ENCODE results near the gene MS4A5. TPM values are rescaled to one million over a fixed set of nuclear protein-coding genes. Genes with fewer than 3 reads are reported as not detected.
"Not testable (repeated sequence)": the region's sequence is repeated elsewhere in the genome, so short reads cannot be mapped to it uniquely, and the experiment has no call there.

MS4A5 gene
- total and polyA plus RNA-seq, 2 donors from 2014 or later, result not detected

GRCh38 chr11:60431251-60431650 lies 1.9 kb downstream of the MS4A5 start:
- FAIRE-seq, result no peak
- Histone ChIP-seq H3K4me3 (ENCODE audit: low read length in 3 of 3) (no peak overlapping the region), H3K9ac (ENCODE audit: low read length in 3 of 3) (no peak overlapping the region), H3K27ac (ENCODE audit: low read depth in 2 of 2, low read length in 2 of 2) (peak overlapping the region; percentile 36 to 45), H3K36me3 (ENCODE audit: control insufficient read depth in 2 of 3, insufficient read depth in 3 of 3, low read length in 3 of 3) (no peaks in the 10 kb centered on the region), H3K4me1 (ENCODE audit: control insufficient read depth in 2 of 3, insufficient read depth in 2 of 3, low read depth in 1 of 3, low read length in 3 of 3) (peaks cover 0 to 12% (median 4%) of the 10 kb centered on the region in 3 donors), H3K27me3 (ENCODE audit: control insufficient read depth, insufficient read depth, low read length) (no peaks in the 10 kb centered on the region), H3K9me3 (ENCODE audit: control insufficient read depth in 2 of 3, insufficient read depth in 1 of 3, low read length in 3 of 3) (no peaks in the 10 kb centered on the region)
- intact Hi-C loops (cut with DNase I), result no loop called here
- DNase-seq, result peak in 2 of 5 donors; percentile 29 to 41
- no peak for TF ChIP-seq CTCF (IDR thresholded peaks at IDR 0.05; ENCODE audit: borderline replicate concordance, extremely low read depth, insufficient read depth)

GRCh38 chr11:60433401-60433800 lies 4.0 kb downstream of the MS4A5 start:
- H3K36me3 ChIP-seq (ENCODE audit: control insufficient read depth in 2 of 3, insufficient read depth in 3 of 3, low read length in 3 of 3), result no peaks in the 10 kb centered on the region
- no peak for TF ChIP-seq CTCF (IDR thresholded peaks at IDR 0.05; ENCODE audit: borderline replicate concordance, extremely low read depth, insufficient read depth)
- intact Hi-C loops (cut with DNase I), result no loop called here
- H3K9me3 ChIP-seq (ENCODE audit: control insufficient read depth in 2 of 3, insufficient read depth in 1 of 3, low read length in 3 of 3), result no peaks in the 10 kb centered on the region
- no peak overlapping the region for H3K4me3 ChIP-seq (ENCODE audit: low read length in 3 of 3)
- FAIRE-seq (no peak), DNase-seq (no peak)
- H3K27ac ChIP-seq (ENCODE audit: low read depth in 2 of 2, low read length in 2 of 2), result no peak overlapping the region
- peaks cover 0 to 12% (median 4%) of the 10 kb centered on the region in 3 donors for H3K4me1 ChIP-seq (ENCODE audit: control insufficient read depth in 2 of 3, insufficient read depth in 2 of 3, low read depth in 1 of 3, low read length in 3 of 3)
- H3K9ac ChIP-seq (ENCODE audit: low read length in 3 of 3), result no peak overlapping the region
- no peaks in the 10 kb centered on the region for H3K27me3 ChIP-seq (ENCODE audit: control insufficient read depth, insufficient read depth, low read length)

- H3K36me3 ChIP-seq (ENCODE audit: control insufficient read depth in 2 of 3, insufficient read depth in 3 of 3, low read length in 3 of 3), result no peaks in the 10 kb centered on the region
- peaks cover 0 to 3% (median 0%) of the 10 kb centered on the region in 3 donors for H3K4me1 ChIP-seq (ENCODE audit: control insufficient read depth in 2 of 3, insufficient read depth in 2 of 3, low read depth in 1 of 3, low read length in 3 of 3)
- intact Hi-C loops (cut with DNase I), result no loop called here
- no peaks in the 10 kb centered on the region for H3K9me3 ChIP-seq (ENCODE audit: control insufficient read depth in 2 of 3, insufficient read depth in 1 of 3, low read length in 3 of 3)
- H3K4me3 ChIP-seq (ENCODE audit: low read length in 3 of 3), result no peak overlapping the region
- FAIRE-seq (no peak), DNase-seq (no peak)
- H3K27ac ChIP-seq (ENCODE audit: low read depth in 2 of 2, low read length in 2 of 2), result no peak overlapping the region
- H3K27me3 ChIP-seq (ENCODE audit: control insufficient read depth, insufficient read depth, low read length), result no peaks in the 10 kb centered on the region
- H3K9ac ChIP-seq (ENCODE audit: low read length in 3 of 3), result no peak overlapping the region
- TF ChIP-seq CTCF (IDR thresholded peaks at IDR 0.05; ENCODE audit: borderline replicate concordance, extremely low read depth, insufficient read depth), result no peak
These were observed 17.7 kb downstream of the MS4A5 start for GRCh38 chr11:60447070-60447469.

GRCh38 chr11:60447846-60448245 lies 18.5 kb downstream of the MS4A5 start:
- Histone ChIP-seq H3K4me1 (ENCODE audit: control insufficient read depth in 2 of 3, insufficient read depth in 2 of 3, low read depth in 1 of 3, low read length in 3 of 3) (peaks cover 0 to 3% (median 0%) of the 10 kb centered on the region in 3 donors), H3K27me3 (ENCODE audit: control insufficient read depth, insufficient read depth, low read length) (no peaks in the 10 kb centered on the region), H3K36me3 (ENCODE audit: control insufficient read depth in 2 of 3, insufficient read depth in 3 of 3, low read length in 3 of 3) (no peaks in the 10 kb centered on the region), H3K4me3 (ENCODE audit: low read length in 3 of 3) (no peak overlapping the region), H3K9me3 (ENCODE audit: control insufficient read depth in 2 of 3, insufficient read depth in 1 of 3, low read length in 3 of 3) (no peaks in the 10 kb centered on the region), H3K27ac (ENCODE audit: low read depth in 2 of 2, low read length in 2 of 2) (no peak overlapping the region), H3K9ac (ENCODE audit: low read length in 3 of 3) (no peak overlapping the region)
- no peak for TF ChIP-seq CTCF (IDR thresholded peaks at IDR 0.05; ENCODE audit: borderline replicate concordance, extremely low read depth, insufficient read depth)
- no peak for DNase-seq
- FAIRE-seq, result no peak
- intact Hi-C loops (cut with DNase I), result no loop called here

GRCh38 chr11:60451185-60451584 lies 21.8 kb downstream of the MS4A5 start:
- H3K9ac ChIP-seq (ENCODE audit: low read length in 3 of 3); H3K27ac ChIP-seq (ENCODE audit: low read depth in 2 of 2, low read length in 2 of 2); H3K9me3 ChIP-seq (ENCODE audit: control insufficient read depth in 2 of 3, insufficient read depth in 1 of 3, low read length in 3 of 3); H3K27me3 ChIP-seq (ENCODE audit: control insufficient read depth, insufficient read depth, low read length); intact Hi-C loops (cut with DNase I); H3K36me3 ChIP-seq (ENCODE audit: control insufficient read depth in 2 of 3, insufficient read depth in 3 of 3, low read length in 3 of 3); H3K4me1 ChIP-seq (ENCODE audit: control insufficient read depth in 2 of 3, insufficient read depth in 2 of 3, low read depth in 1 of 3, low read length in 3 of 3); H3K4me3 ChIP-seq (ENCODE audit: low read length in 3 of 3); FAIRE-seq: not testable (repeated sequence)
- DNase-seq, result peak in 1 of 5 donors; percentile 68
